HL-60/S4 (cell line): ENCODE results near the gene CRYBA2.

ENCODE experiments used
- in situ Hi-C: fragments of 300-500 bp; cut with MboI; formaldehyde crosslinking; loops from 2 replicates; pipeline ENCODE4 v1.14.3; 2022; ENCODE audit warnings: low sequenced_read_pairs

CRYBA2 gene

DNA sequence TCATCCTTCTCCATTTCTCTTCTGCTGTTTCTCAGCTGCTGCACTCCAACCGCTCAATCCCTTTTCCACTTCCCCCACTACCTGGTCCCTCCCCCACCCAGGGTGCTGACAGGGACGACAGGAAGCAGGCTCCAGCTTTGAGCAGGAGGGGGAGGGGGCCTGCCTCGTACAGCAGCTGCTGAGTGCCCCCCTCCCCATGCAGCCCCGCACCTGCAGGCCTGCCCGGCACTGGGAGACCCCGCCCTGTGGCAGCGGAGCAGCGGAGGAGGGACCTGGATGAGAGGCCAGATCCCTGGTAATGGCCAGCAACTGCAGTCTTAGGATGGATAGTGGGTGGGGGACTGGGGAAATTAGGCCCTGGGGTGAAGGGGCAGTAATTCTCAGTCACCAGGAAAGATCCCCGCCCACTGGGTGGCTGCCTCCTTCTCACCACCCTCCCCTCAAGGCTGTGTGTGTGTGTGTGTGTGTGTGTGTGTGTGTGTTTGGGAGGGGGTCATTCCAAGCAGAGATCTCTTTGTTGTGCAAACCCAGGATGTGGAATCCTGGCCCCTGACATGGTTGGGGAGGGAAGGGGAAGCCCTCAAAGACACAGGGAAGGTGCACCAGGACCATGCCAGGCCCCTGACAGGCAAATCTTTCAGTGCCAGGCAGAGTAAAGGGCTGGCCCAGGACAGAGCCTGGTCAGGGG is 6.8 kb upstream of the CRYBA2 start:
- in situ Hi-C loops: no loop called here

DNA sequence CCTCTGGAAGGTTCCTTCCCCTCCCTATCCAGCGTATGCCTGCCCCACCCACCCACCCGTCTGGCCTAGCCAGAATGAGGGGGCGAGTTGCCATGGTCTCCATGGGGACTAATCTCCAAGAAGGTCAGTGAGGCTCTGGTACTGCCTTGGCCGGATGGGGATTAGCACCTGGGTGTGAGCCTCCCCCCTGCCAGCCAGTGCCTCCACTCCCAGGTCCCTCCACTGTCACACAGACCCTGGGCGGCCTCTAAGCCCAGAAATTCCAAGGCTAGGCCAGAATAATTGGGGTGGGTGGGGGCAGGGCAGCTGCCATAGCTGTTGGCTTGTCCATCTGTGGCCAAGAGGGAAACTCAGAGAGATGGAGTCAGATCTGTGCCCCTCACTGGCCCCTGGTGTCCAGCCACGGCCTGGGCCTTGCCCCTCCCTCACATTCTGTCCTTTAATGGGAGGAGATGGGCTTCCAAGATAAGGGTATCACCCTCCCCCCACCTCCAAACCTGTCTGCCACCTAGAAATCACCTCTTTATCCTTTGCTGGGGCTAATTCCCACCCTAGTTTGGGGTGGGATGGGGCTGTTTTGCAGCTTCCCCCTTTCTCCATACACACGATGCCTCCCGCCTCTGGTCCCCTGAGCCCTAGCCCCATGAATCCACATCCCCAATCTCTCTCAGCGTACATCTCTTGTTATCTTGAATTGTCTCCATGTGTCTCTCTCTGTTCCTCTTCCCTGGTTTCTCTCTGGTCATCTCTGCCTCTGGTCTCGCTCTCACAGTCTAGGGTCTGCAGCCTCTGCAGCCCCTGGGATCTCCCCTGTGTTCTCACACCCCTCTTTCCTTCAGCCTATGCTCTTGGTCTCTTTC is 6.0 kb upstream of the CRYBA2 start:
- in situ Hi-C loops: no loop called here

DNA sequence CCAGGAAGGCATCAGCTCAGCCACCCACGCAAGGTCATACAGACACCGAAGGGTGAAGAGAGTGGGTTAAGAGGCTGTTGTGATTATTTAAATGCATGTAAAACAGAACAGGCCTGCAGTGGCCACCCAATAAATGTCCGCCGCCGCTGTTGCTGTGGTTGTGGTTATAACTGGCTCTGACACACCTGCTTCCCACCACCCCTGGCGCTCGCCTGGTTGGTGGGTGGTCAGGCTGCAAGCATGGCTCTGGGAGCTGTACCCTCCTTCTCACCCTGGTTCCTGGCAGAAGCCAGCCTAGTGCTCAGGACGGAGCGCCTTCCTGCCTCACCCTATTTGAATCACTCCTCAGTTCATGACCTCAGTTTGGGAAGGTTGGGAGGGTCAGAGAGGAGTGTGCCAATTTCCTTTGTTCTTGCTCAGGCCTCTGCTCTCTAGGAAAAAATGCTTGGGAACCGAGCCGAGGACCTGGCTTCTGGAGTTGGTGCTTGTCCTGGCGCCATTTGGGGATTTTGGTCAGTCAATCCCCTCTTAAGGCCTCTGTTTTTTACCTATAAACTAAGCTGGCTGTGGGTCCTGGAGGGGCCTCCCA is 5.3 kb upstream of the CRYBA2 start:
- in situ Hi-C loops: no loop called here

DNA sequence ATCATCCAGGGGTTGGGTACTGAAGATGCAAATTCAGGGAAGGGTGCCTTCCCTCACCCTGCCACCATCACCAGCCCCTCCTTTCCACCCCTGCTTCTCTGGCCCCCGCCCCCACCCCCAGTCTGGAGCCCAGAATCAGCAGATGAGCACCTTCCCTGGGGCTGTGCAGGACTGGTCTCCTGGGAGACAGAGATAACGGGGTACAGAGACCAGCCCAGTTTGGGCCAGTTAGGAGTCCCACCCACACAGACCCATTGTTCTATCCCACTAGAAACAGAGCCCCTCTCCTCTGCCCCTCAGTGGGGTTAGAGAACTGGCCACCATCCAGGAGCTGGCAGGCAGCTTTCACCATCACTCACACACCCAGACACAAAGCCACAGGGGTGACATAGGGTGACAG is 4.5 kb upstream of the CRYBA2 start:
- in situ Hi-C loops: no loop called here

GRCh38 chr2:218996937-218997336 is 3.7 kb upstream of the CRYBA2 start:
- in situ Hi-C loops: no loop called here

DNA sequence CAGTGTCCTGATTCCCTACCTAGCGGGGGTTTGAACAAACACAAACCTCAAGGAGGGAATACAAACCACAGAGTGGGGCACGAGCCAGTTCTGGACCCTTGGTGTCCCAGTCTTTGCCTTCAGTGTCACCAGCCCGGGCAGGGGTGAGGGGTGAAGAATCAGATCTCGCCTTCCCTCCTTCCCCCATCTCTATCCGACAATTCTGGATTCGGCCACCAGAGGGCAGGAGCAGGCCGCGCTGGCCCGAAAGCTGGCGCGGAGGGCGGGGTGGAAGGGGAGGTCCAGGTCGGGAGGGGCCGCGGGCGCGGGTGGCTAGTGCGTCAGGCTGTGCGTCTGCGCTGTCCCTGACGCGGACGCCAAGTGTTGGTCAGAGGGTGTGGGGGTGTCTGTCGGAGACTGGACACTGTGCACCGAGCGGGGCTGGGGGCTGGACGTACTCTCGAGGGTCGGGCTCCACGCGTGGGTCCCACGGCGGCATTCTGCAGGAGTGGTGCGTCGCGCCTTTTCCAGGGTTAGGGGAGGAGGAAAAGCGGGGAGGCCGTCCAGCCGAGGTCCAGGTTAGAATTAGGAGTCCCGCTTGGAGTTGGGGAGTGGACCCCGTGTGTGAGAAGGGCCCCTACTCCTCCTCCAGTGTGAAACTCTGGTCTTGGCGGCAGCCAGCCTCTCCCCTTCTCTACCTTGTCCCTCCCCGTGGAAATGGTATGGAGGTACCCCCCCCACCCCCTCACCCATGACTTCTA is 2.9 kb upstream of the CRYBA2 start:
- in situ Hi-C loops: no loop called here

- in situ Hi-C loops: no loop called here
Observed at GRCh38 chr2:218995561-218995960, 2.3 kb upstream of the CRYBA2 start.

- in situ Hi-C loops: no loop called here
Observed at GRCh38 chr2:218992703-218993344, 398 bp downstream of the CRYBA2 start.

DNA sequence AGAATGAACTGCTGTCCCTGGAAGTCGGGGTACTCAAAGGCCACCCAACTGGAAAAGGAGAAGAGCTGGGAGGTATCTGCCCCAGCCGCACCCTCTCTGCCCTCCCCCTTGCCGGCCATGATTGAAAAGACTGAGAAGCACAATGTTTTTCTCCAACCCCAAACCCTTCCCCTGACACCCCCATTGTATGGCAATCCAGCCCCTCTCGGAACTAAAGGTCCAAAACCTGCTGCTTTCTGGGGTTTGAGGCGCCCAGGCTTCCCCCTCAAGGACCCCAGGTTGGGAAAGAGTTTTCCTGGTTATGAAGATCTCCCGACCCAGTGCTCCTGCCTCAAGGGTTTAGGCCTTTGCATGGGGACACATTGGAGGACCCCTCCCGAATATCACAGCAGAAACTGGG is 1.0 kb downstream of the CRYBA2 start:
- in situ Hi-C loops: no loop called here

DNA sequence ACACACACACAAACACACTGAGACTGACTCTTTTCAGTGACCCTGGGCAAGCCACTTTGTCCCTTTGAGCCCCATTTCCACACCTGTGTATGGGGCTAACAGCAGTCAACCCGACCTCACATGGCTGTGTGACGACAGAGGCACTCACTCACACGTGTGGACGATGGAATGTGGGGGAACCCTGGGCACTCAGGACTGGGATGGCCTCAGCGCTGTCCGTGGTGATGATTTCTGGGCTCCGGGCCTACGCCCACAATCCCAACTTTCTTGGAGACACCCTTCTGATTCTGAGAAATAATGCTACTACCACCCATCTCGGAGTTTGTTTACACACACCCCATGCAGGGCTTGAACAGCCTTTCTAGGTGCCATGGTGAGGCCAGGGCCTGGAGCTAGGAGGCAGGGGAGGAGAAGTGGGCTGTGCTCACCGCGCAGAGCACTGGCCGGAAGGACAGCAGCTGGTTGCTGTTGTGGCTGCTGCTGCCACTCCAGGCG is 1.5 kb downstream of the CRYBA2 start:
- in situ Hi-C loops: no loop called here

GRCh38 chr2:218990612-218991011 is 2.6 kb downstream of the CRYBA2 start:
- in situ Hi-C loops: no loop called here

- in situ Hi-C loops: no loop called here
Observed at GRCh38 chr2:218990052-218990451, 3.2 kb downstream of the CRYBA2 start.

DNA sequence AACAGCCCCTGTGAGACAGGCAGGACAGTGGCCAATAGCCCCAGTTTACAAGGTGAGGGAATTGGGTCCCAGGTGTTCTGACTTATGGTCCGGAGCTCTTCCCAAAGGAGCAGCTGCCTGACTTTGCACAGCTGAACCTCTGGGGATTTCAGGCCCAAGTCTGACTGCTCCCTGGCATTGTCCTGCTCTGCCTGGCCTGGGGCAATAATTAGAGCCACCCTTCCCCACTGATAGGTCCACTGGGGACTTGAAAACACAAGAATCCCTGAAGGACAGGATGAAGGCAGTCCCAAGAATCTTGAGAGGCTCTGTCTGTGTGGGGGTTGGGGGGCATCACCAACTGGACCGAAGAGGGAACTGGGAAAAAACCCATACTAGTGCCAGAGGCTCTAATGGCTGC is 4.6 kb downstream of the CRYBA2 start:
- in situ Hi-C loops: no loop called here

GRCh38 chr2:218988164-218988563 is 5.1 kb downstream of the CRYBA2 start:
- in situ Hi-C loops: no loop called here

DNA sequence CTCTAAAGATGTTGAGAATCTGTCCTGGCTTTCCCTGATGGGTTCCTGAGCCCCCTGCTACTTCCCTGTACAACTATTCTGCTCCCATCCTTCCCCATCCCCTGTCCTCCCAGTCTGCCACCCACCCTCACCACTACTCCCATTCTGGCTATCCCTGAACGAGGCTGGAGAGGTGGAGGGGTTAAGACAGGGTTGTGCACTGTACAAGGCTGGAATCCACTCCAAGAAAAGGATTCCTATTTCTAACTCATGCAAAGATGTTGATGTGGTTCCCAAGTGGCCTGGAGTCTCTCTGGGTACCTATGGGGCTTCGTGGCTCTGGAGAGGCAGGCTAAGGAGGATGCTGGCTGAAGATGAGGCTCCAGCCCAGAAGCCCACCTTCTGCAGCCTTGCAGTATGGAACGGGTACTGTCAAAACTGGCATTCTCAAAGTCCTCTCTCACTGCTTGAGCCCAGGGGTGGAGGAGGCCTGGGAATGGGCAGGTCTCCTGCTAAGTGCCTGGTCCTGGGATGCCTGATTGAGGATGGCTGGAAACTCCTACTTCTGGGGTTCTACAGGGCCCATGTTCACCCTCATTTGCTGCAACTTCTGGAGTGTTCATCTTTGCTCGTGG is 7.0 kb downstream of the CRYBA2 start:
- in situ Hi-C loops: no loop called here

GRCh38 chr2:218985325-218986091 is 7.7 kb downstream of the CRYBA2 start:
- in situ Hi-C loops: no loop called here

DNA sequence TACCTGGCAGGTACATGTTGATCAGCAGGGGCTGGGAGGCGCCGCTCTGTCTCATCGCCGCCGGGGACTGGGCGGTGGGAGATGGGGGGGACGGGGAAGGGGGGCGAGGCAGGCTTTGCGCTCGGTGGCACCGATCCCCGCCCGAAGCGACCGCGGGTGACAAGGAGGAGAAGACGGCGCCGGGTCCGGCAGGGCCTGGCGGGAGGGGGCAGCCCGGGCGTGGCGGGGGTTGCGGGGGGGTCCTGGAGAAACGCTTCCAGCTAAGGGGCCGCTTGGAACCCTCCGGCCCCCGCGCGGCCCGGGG is 8.2 kb downstream of the CRYBA2 start, which contains the start of gene FEV:
Gene FEV (minus strand): TSS at position 164 of the 304 bp plus-strand sequence. CDS start 109 bp downstream, at position 55.
- in situ Hi-C loops: no loop called here

DNA sequence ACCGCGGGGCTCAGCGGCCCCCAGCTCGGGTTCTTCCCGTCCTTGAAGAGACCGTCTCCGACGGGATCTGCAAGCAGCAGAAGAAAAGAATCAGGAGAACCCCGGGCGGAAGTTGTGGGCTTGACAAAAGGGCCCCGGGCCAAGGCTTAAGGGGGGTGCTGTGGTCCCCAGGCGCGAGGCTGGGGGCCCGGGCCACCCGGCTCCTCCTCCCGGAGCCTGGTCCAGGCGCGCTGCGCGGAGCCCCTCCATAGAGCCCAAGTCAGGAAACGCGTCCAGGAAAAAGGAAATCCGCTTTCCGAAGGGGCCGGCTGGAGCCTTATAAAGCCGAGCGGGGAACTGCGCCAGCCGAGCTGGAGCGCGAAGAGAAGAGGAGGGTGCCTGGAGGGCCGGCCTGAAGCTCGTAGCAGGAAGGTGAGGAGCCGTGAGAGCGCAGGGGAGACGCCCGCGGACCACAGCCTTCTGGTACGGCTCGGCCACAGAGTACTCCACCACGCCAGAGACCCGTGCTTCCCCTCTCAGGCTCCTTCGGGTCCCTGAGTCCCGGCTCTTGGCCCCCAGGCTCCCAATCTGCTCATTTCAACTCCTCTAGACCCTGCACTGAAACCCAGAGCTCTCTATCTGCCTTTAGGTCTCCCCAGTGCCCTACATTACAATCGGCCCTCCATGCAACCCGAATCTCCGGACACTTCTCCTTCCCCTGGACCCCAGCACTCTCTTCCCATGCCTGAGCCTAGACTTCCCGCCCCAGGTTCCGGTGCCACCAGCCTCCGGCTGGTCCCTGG is 8.8 kb downstream of the CRYBA2 start:
- in situ Hi-C loops: no loop called here

DNA sequence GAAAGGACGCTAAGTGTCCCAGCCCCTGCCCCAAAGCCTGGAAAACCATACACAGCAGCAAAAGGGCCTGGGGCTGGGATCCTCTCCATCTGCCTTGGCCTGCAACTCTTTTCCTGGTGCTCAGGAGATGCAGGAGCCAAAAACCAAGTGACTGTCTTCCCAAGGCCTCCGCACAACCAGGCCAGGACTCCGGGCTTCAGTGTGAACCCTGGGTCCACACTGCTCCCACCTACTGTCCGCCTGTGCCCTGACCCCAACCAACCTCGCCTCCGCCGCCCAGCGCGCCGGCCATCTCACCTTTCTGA is 9.3 kb downstream of the CRYBA2 start:
- in situ Hi-C loops: no loop called here
